Measurements from ENCODE around the gene RARG. TPM values are rescaled to one million over a fixed set of nuclear protein-coding genes. Genes with fewer than 3 reads are reported as not detected.

RARG gene
- polyA plus RNA-seq, 1 donor (not counting 4 experiments of a cell fraction or from before 2014, with no cell fraction given) = 26.4 TPM

DNA sequence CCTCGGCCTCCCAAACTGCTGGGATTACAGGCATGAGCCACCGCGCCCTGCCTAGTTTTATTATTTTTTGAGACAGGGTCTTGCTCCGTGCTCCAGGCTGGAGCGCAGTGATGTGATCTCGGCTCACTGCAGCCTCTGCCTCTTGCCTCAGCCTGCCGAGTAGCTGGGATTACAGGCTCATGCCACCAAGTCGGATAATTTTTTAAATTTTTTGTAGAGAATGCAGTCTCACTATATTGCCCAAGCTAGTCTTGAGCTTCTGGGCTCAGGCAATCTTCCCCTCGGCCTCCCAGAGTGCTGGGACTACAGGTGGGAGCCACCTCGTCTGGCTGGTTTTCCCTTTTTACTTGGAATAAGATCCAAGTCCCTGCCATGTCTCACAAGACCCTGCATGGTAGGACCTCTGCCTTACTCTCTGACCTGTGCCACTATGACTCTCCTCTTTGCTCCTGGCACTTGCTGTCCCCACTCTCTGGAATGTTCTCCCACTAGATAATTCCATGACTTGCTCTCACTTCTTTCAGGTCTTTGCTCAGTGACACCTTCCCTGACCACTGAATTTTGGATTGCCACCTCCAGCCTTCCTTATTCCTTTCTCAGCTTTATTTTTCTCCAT, 7.7 kb upstream of the RARG start:
- H3K4me2 ChIP-seq (ENCODE audit: control insufficient read depth, extremely low read depth, insufficient read depth, low read depth, low read length) = no peak overlapping the region
- FAIRE-seq = no peak
- no peak overlapping the region for H3K27ac ChIP-seq (ENCODE audit: control insufficient read depth, insufficient read depth, low read length)
- no peak for DNase-seq (ENCODE audit: low read depth, low spot score)
- peaks cover 10% of the 10 kb centered on the region for H3K27me3 ChIP-seq (ENCODE audit: control insufficient read depth, extremely low read depth, insufficient read depth, low read length)
- no peak overlapping the region for H3K4me3 ChIP-seq (ENCODE audit: control insufficient read depth in 2 of 3, extremely low read depth in 1 of 3, insufficient read depth in 2 of 3, low read depth in 1 of 3, low read length in 3 of 3)
- H4K20me1 ChIP-seq (ENCODE audit: control insufficient read depth, extremely low read depth, insufficient read depth, low read length) = no peaks in the 10 kb centered on the region
- no peaks in the 10 kb centered on the region for H3K9me1 ChIP-seq (ENCODE audit: control insufficient read depth, extremely low read depth, insufficient read depth, low read length)
- H3K36me3 ChIP-seq (ENCODE audit: control insufficient read depth in 2 of 2, extremely low read depth in 1 of 2, insufficient read depth in 2 of 2, low read length in 2 of 2) = no peaks in the 10 kb centered on the region
- no peak overlapping the region for H3K9ac ChIP-seq (ENCODE audit: control insufficient read depth, extremely low read depth, insufficient read depth, low read length)
- no peaks in the 10 kb centered on the region for H3K79me2 ChIP-seq (ENCODE audit: control insufficient read depth, insufficient read depth, low read length)
- H3K4me1 ChIP-seq (ENCODE audit: control insufficient read depth, extremely low read depth, insufficient read depth, low read length) = peaks cover 12% of the 10 kb centered on the region
- TF ChIP-seq, protein P1, sequence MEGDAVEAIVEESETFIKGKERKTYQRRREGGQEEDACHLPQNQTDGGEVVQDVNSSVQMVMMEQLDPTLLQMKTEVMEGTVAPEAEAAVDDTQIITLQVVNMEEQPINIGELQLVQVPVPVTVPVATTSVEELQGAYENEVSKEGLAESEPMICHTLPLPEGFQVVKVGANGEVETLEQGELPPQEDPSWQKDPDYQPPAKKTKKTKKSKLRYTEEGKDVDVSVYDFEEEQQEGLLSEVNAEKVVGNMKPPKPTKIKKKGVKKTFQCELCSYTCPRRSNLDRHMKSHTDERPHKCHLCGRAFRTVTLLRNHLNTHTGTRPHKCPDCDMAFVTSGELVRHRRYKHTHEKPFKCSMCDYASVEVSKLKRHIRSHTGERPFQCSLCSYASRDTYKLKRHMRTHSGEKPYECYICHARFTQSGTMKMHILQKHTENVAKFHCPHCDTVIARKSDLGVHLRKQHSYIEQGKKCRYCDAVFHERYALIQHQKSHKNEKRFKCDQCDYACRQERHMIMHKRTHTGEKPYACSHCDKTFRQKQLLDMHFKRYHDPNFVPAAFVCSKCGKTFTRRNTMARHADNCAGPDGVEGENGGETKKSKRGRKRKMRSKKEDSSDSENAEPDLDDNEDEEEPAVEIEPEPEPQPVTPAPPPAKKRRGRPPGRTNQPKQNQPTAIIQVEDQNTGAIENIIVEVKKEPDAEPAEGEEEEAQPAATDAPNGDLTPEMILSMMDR (optimal IDR thresholded peaks at IDR 0.05 in 1 of 3, IDR thresholded peaks at IDR 0.05 in 1 of 3, conservative IDR thresholded peaks at IDR 0.05 in 1 of 3; ENCODE audit: extremely low read depth in 1 of 3, insufficient read depth in 2 of 3, low read length in 3 of 3) = no peak
- TF ChIP-seq EZH2 (IDR thresholded peaks at IDR 0.05; ENCODE audit: low read length) = no peak
- dilution Hi-C loops (cut with MboI; ENCODE audit: extremely low pct_ligation_motif_present, low sequenced_read_pairs) = no loop called here
- H3K9me3 ChIP-seq (ENCODE audit: control insufficient read depth, low read depth, low read length) = no peaks in the 10 kb centered on the region
- H2AFZ ChIP-seq (ENCODE audit: control insufficient read depth, low read length) = no peak overlapping the region

DNA sequence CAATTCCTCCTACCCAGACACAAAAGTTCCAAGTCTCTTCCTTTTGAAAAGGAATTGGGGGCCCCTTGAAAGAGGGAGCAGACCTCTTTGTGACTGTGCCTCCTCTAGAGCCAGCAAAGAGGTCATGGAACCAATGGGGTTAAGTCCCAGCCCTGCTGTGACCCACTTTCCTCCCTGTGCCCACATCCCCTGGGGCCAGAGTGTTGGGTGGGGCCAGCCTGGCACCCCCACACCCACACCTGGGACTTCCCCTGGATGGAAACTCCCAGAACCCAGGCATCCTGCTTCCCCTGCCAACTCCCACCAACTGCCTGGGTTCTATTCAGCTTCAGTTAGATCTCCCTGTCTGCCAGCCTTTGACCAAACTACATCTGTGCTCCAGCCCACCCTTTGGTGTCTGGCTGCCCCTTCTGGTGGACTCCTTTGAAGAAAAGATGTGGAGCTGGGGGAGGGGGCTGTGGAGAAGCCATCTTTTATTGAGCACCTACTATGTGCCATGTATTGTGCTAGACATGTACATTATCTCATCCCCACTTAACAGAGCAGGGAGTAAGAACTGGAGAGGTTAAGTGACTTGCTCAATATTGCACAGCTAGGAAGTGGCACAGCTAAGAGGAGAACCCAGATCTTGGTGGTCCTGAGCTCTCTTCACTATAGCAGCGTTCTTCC, 4.6 kb upstream of the RARG start:
- DNase-seq (ENCODE audit: low read depth, low spot score) (no peak), FAIRE-seq (no peak)
- Histone ChIP-seq H3K27me3 (ENCODE audit: control insufficient read depth, extremely low read depth, insufficient read depth, low read length) (no peaks in the 10 kb centered on the region), H3K4me1 (ENCODE audit: control insufficient read depth, extremely low read depth, insufficient read depth, low read length) (peaks cover 31% of the 10 kb centered on the region), H3K4me2 (ENCODE audit: control insufficient read depth, extremely low read depth, insufficient read depth, low read depth, low read length) (no peak overlapping the region), H3K9ac (ENCODE audit: control insufficient read depth, extremely low read depth, insufficient read depth, low read length) (no peak overlapping the region), H4K20me1 (ENCODE audit: control insufficient read depth, extremely low read depth, insufficient read depth, low read length) (no peaks in the 10 kb centered on the region), H2AFZ (ENCODE audit: control insufficient read depth, low read length) (no peak overlapping the region), H3K79me2 (ENCODE audit: control insufficient read depth, insufficient read depth, low read length) (no peaks in the 10 kb centered on the region), H3K9me1 (ENCODE audit: control insufficient read depth, extremely low read depth, insufficient read depth, low read length) (no peaks in the 10 kb centered on the region), H3K4me3 (ENCODE audit: control insufficient read depth in 2 of 3, extremely low read depth in 1 of 3, insufficient read depth in 2 of 3, low read depth in 1 of 3, low read length in 3 of 3) (no peak overlapping the region), H3K27ac (ENCODE audit: control insufficient read depth, insufficient read depth, low read length) (no peak overlapping the region), H3K9me3 (ENCODE audit: control insufficient read depth, low read depth, low read length) (no peaks in the 10 kb centered on the region), H3K36me3 (ENCODE audit: control insufficient read depth in 2 of 2, extremely low read depth in 1 of 2, insufficient read depth in 2 of 2, low read length in 2 of 2) (no peaks in the 10 kb centered on the region)
- dilution Hi-C loops (cut with MboI; ENCODE audit: extremely low pct_ligation_motif_present, low sequenced_read_pairs) = no loop called here
- TF ChIP-seq, protein P1 (optimal IDR thresholded peaks at IDR 0.05 in 1 of 3, IDR thresholded peaks at IDR 0.05 in 1 of 3, conservative IDR thresholded peaks at IDR 0.05 in 1 of 3; ENCODE audit: extremely low read depth in 1 of 3, insufficient read depth in 2 of 3, low read length in 3 of 3) = no peak
